NCI-H748 (cell line): Measurements from ENCODE around the gene HID1.

Experiments used
- DNase-seq: peaks from one replicate; lab custom pipeline; 2025; ENCODE audit not compliant: unreplicated experiment; lab: John Stamatoyannopoulos, UW

HID1 gene

GRCh38 chr17:74999523-74999922 lies 27.0 kb upstream of the HID1 start:
- DNase-seq = no peak

GRCh38 chr17:74998783-74999182 lies 26.2 kb upstream of the HID1 start:
- no peak for DNase-seq

- no peak for DNase-seq
These were observed 23.3 kb upstream of the HID1 start for GRCh38 chr17:74995847-74996246.

GRCh38 chr17:74994440-74994839 lies 21.9 kb upstream of the HID1 start:
- no peak for DNase-seq

- no peak for DNase-seq
These were observed 19.7 kb upstream of the HID1 start for GRCh38 chr17:74992223-74992622.

- DNase-seq = no peak
These were observed 18.1 kb upstream of the HID1 start for GRCh38 chr17:74990581-74991105.

- DNase-seq = peak; percentile 39
These were observed 15.6 kb upstream of the HID1 start for GRCh38 chr17:74987909-74988711.

GRCh38 chr17:74987418-74987908 lies 14.9 kb upstream of the HID1 start, which contains the start of gene CDR2L:
Gene CDR2L (plus strand): TSS chr17:74987632. CDS start chr17:74988044, 412 bp downstream.
- peak; percentile 90 for DNase-seq

- DNase-seq = no peak
These were observed 13.6 kb upstream of the HID1 start for GRCh38 chr17:74986206-74986576.

GRCh38 chr17:74982663-74983313 lies 10.2 kb upstream of the HID1 start:
- peak; percentile 45 for DNase-seq

- DNase-seq = peak; percentile 85
These were observed 9.6 kb upstream of the HID1 start for GRCh38 chr17:74981979-74982662.

- no peak for DNase-seq
These were observed 8.9 kb upstream of the HID1 start for GRCh38 chr17:74981318-74981978.

- no peak for DNase-seq
These were observed 7.0 kb upstream of the HID1 start for GRCh38 chr17:74979408-74980146.

- DNase-seq = no peak
These were observed 5.7 kb upstream of the HID1 start for GRCh38 chr17:74978240-74978639.

GRCh38 chr17:74977802-74978201 lies 5.2 kb upstream of the HID1 start:
- DNase-seq = no peak

- DNase-seq = no peak
These were observed 3.4 kb upstream of the HID1 start for GRCh38 chr17:74975943-74976342.

- DNase-seq = no peak
These were observed 392 bp upstream of the HID1 start for GRCh38 chr17:74972973-74973328.

GRCh38 chr17:74971842-74972106 lies 785 bp downstream of the HID1 start:
- no peak for DNase-seq

- no peak for DNase-seq
These were observed 1.3 kb downstream of the HID1 start for GRCh38 chr17:74971069-74971841.

- DNase-seq = no peak
These were observed 2.2 kb downstream of the HID1 start for GRCh38 chr17:74970395-74970794.
